ENCODE measurements around the gene TLE3. TPM values are rescaled to one million over a fixed set of nuclear protein-coding genes. Genes with fewer than 3 reads are reported as not detected.

Gene TLE3
- total RNA-seq, 2 donors from 2014 or later, result 65.4 to 85.1 TPM

- intact Hi-C loops (cut with DNase I), result loop anchor here (10.0 kb wide), 1 partner anchor 494 kb away; no protein-coding TSS in a partner anchor
- no peaks in the 10 kb centered on the region for H3K36me3 ChIP-seq
- no peak for TF ChIP-seq CTCF (IDR thresholded peaks at IDR 0.05)
- H3K9me3 ChIP-seq, result no peaks in the 10 kb centered on the region
- H3K4me3 ChIP-seq, result no peak overlapping the region
- no peaks in the 10 kb centered on the region for H3K27me3 ChIP-seq
- H3K9ac ChIP-seq (ENCODE audit: low read depth in 2 of 2, low read length in 2 of 2), result no peak overlapping the region
- DNase-seq, result peak; percentile 35
- H3K27ac ChIP-seq, result no peak overlapping the region
- H3K4me1 ChIP-seq, result peaks cover 34% of the 10 kb centered on the region
Measured at GRCh38 chr15:70088887-70089691, 8.6 kb downstream of the TLE3 start.

GRCh38 chr15:70088455-70088854 is 9.3 kb downstream of the TLE3 start:
- Histone ChIP-seq H3K9ac (ENCODE audit: low read depth in 2 of 2, low read length in 2 of 2) (no peak overlapping the region), H3K36me3 (no peaks in the 10 kb centered on the region), H3K4me3 (no peak overlapping the region), H3K4me1 (peaks cover 36% of the 10 kb centered on the region), H3K9me3 (no peaks in the 10 kb centered on the region), H3K27ac (no peak overlapping the region), H3K27me3 (no peaks in the 10 kb centered on the region)
- DNase-seq, result no peak
- no peak for TF ChIP-seq CTCF (IDR thresholded peaks at IDR 0.05)
- intact Hi-C loops (cut with DNase I), result loop anchor here (10.0 kb wide), 1 partner anchor 494 kb away; no protein-coding TSS in a partner anchor

GRCh38 chr15:70087708-70088352 is 9.9 kb downstream of the TLE3 start:
- H3K9ac ChIP-seq (ENCODE audit: low read depth in 2 of 2, low read length in 2 of 2), result no peak overlapping the region
- no peak overlapping the region for H3K27ac ChIP-seq
- no peaks in the 10 kb centered on the region for H3K9me3 ChIP-seq
- peaks cover 31% of the 10 kb centered on the region for H3K4me1 ChIP-seq
- no peak for DNase-seq
- no peak for TF ChIP-seq CTCF (IDR thresholded peaks at IDR 0.05)
- peaks cover 1% of the 10 kb centered on the region for H3K36me3 ChIP-seq
- H3K4me3 ChIP-seq, result no peak overlapping the region
- H3K27me3 ChIP-seq, result no peaks in the 10 kb centered on the region
- intact Hi-C loops (cut with DNase I), result loop anchor here (10.0 kb wide), 1 partner anchor 493 kb away; no protein-coding TSS in a partner anchor

- Histone ChIP-seq H3K9me3 (no peaks in the 10 kb centered on the region), H3K9ac (ENCODE audit: low read depth in 2 of 2, low read length in 2 of 2) (no peak overlapping the region), H3K27ac (no peak overlapping the region), H3K27me3 (no peaks in the 10 kb centered on the region), H3K4me3 (no peak overlapping the region), H3K4me1 (peaks cover 23% of the 10 kb centered on the region), H3K36me3 (peaks cover 11% of the 10 kb centered on the region)
- intact Hi-C loops (cut with DNase I), result loop anchor here (10.0 kb wide), 1 partner anchor 492 kb away; no protein-coding TSS in a partner anchor
- no peak for DNase-seq
- no peak for TF ChIP-seq CTCF (IDR thresholded peaks at IDR 0.05)
Measured at GRCh38 chr15:70086636-70087035, 11.1 kb downstream of the TLE3 start.

GRCh38 chr15:70084461-70084860 is 13.3 kb downstream of the TLE3 start:
- Histone ChIP-seq H3K9ac (ENCODE audit: low read depth in 2 of 2, low read length in 2 of 2) (peak overlapping the region in 1 of 2 donors; percentile 5), H3K36me3 (peaks cover 16% of the 10 kb centered on the region), H3K27me3 (no peaks in the 10 kb centered on the region), H3K4me3 (no peak overlapping the region), H3K27ac (no peak overlapping the region), H3K9me3 (no peaks in the 10 kb centered on the region), H3K4me1 (peaks cover 8% of the 10 kb centered on the region)
- DNase-seq, result no peak
- intact Hi-C loops (cut with DNase I), result loop anchor here (10.0 kb wide), 1 partner anchor 490 kb away; no protein-coding TSS in a partner anchor
- no peak for TF ChIP-seq CTCF (IDR thresholded peaks at IDR 0.05)
